ENCODE results near the gene PROX1.

The PROX1 gene

GRCh38 chr1:214066190-214066589 is 78.4 kb downstream of the PROX1 start:
- no peak for ATAC-seq
- TF ChIP-seq PATZ1 (CRISPR knock-in tag; IDR thresholded peaks at IDR 0.05; ENCODE audit: borderline replicate concordance) (no peak), RARB (CRISPR knock-in tag; IDR thresholded peaks at IDR 0.05) (no peak), OSR1 (CRISPR knock-in tag; IDR thresholded peaks at IDR 0.05) (no peak), POU6F1 (CRISPR knock-in tag; IDR thresholded peaks at IDR 0.05; ENCODE audit: borderline replicate concordance, low read depth) (no peak), ZFP3 (CRISPR knock-in tag; IDR thresholded peaks at IDR 0.05) (no peak), TCF4 (CRISPR knock-in tag; IDR thresholded peaks at IDR 0.05; ENCODE audit: borderline replicate concordance) (no peak), GLIS3 (CRISPR knock-in tag; IDR thresholded peaks at IDR 0.05) (no peak), ESRRG (CRISPR knock-in tag; IDR thresholded peaks at IDR 0.05) (no peak), TOX (CRISPR knock-in tag; IDR thresholded peaks at IDR 0.05; ENCODE audit: borderline replicate concordance) (no peak), ZFP30 (CRISPR knock-in tag; IDR thresholded peaks at IDR 0.05) (no peak), ZNF70 (CRISPR knock-in tag; IDR thresholded peaks at IDR 0.05) (no peak), ZNF565 (CRISPR knock-in tag; conservative IDR thresholded peaks at IDR 0.05; ENCODE audit: low read depth) (no peak), CSDC2 (CRISPR knock-in tag; IDR thresholded peaks at IDR 0.05) (no peak), ZNF8 (CRISPR knock-in tag; IDR thresholded peaks at IDR 0.05) (no peak), SNAI2 (CRISPR knock-in tag; IDR thresholded peaks at IDR 0.05) (no peak), BACH2 (CRISPR knock-in tag; IDR thresholded peaks at IDR 0.05; ENCODE audit: borderline replicate concordance) (no peak), ISL1 (CRISPR knock-in tag; IDR thresholded peaks at IDR 0.05) (no peak), PPARA (CRISPR knock-in tag; IDR thresholded peaks at IDR 0.05; ENCODE audit: borderline replicate concordance) (no peak)
- TF ChIP-seq, protein P1, sequence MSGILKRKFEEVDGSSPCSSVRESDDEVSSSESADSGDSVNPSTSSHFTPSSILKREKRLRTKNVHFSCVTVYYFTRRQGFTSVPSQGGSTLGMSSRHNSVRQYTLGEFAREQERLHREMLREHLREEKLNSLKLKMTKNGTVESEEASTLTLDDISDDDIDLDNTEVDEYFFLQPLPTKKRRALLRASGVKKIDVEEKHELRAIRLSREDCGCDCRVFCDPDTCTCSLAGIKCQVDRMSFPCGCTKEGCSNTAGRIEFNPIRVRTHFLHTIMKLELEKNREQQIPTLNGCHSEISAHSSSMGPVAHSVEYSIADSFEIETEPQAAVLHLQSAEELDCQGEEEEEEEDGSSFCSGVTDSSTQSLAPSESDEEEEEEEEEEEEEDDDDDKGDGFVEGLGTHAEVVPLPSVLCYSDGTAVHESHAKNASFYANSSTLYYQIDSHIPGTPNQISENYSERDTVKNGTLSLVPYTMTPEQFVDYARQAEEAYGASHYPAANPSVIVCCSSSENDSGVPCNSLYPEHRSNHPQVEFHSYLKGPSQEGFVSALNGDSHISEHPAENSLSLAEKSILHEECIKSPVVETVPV (CRISPR knock-in tag; IDR thresholded peaks at IDR 0.05) = no peak
- TF ChIP-seq, protein P2, sequence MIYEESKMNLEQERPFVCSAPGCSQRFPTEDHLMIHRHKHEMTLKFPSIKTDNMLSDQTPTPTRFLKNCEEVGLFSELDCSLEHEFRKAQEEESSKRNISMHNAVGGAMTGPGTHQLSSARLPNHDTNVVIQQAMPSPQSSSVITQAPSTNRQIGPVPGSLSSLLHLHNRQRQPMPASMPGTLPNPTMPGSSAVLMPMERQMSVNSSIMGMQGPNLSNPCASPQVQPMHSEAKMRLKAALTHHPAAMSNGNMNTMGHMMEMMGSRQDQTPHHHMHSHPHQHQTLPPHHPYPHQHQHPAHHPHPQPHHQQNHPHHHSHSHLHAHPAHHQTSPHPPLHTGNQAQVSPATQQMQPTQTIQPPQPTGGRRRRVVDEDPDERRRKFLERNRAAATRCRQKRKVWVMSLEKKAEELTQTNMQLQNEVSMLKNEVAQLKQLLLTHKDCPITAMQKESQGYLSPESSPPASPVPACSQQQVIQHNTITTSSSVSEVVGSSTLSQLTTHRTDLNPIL (CRISPR knock-in tag; IDR thresholded peaks at IDR 0.05; ENCODE audit: low read depth) = no peak

- ATAC-seq = no peak
- TF ChIP-seq POU6F1 (CRISPR knock-in tag; IDR thresholded peaks at IDR 0.05; ENCODE audit: borderline replicate concordance, low read depth) (no peak), TOX (CRISPR knock-in tag; IDR thresholded peaks at IDR 0.05; ENCODE audit: borderline replicate concordance) (no peak), CSDC2 (CRISPR knock-in tag; IDR thresholded peaks at IDR 0.05) (no peak), TSHZ2 (CRISPR knock-in tag; IDR thresholded peaks at IDR 0.05) (no peak)
These were observed 79.2 kb downstream of the PROX1 start for GRCh38 chr1:214066936-214067335.
